GM15510 (cell line): Measurements from ENCODE around the gene PCSK5.

Experiments used
- POLR2A ChIP-seq: IDR thresholded peaks from 3 replicates; pipeline ENCODE4 v1.6.1; 2011; ENCODE audit warnings: borderline replicate concordance; ENCODE audit not compliant: insufficient read length; ENCODE audit errors: extremely low read depth

The PCSK5 gene

GRCh38 chr9:76405340-76405739, 514.9 kb downstream of the PCSK5 start:
- TF ChIP-seq POLR2A, result no peak

GRCh38 chr9:76405868-76406267, 515.4 kb downstream of the PCSK5 start:
- no peak for TF ChIP-seq POLR2A
